ENCODE measurements around the gene POLA2.

DNA sequence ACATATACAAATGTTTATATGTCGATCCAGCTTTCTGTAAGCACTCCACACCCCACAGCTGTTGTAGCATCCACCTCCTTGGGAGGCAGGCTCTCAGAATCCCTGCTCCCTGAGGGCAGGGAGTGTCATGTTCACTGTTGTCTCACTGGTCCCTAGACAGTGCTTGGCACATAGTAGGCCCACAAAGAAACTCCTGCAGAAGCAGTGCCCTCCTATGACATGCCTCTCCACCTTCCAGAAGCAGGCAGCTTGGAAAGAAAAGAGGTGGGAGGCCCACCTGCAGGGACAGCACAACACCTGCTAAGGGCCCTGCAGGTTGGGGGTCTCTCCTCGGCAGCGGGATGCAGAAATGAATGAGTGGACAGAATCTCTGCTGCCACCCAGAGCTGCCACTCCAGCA is 41.8 kb downstream of the POLA2 start:
- no peak for TF ChIP-seq POLR2A (IDR thresholded peaks at IDR 0.05; ENCODE audit: low read depth, low read length)
- no peak for TF ChIP-seq POLR2AphosphoS5 (IDR thresholded peaks at IDR 0.05; ENCODE audit: low read depth, low read length)
- TF ChIP-seq TAF1 (IDR thresholded peaks at IDR 0.05; ENCODE audit: borderline replicate concordance, low read depth, low read length) = no peak
